Mesothelial cell of epicardium (in vitro differentiated cells): ENCODE data around the gene APOBEC3F. TPM values are rescaled to one million over a fixed set of nuclear protein-coding genes. Genes with fewer than 3 reads are reported as not detected.
"Not testable (repeated sequence)": the region's sequence is repeated elsewhere in the genome, so short reads cannot be mapped to it uniquely, and the experiment has no call there.

Source experiments
- DNase-seq, 2 experiments: peaks; one replicate each; pipeline ENCODE4 v3.0.0; 2021; ENCODE audit warnings: low spot score in 2 of 2; ENCODE audit not compliant: unreplicated experiment in 2 of 2
- H3K27ac Mint-ChIP-seq: 2 replicates; pipeline ENCODE4 v1.8.0; 2021; ENCODE audit warnings: mixed read lengths
- H3K27me3 Mint-ChIP-seq: 2 replicates; pipeline ENCODE4 v1.8.0; 2021; ENCODE audit warnings: low read depth, mixed read lengths
- H3K36me3 Mint-ChIP-seq: 2 replicates; pipeline ENCODE4 v1.8.0; 2021; ENCODE audit warnings: mixed read lengths
- H3K4me1 Mint-ChIP-seq: 2 replicates; pipeline ENCODE4 v1.8.0; 2021; ENCODE audit warnings: mixed read lengths
- H3K4me3 Mint-ChIP-seq: 2 replicates; pipeline ENCODE4 v1.8.0; 2021; ENCODE audit warnings: mild to moderate bottlenecking, moderate library complexity, mixed read lengths
- H3K9me3 Mint-ChIP-seq: 2 replicates; pipeline ENCODE4 v1.8.0; 2021; ENCODE audit warnings: mixed read lengths
- CTCF ChIP-seq: fragments of 200-600 bp; sonication (generic); IDR thresholded peaks from one replicate; pipeline ENCODE4 v1.5.0; 2021; ENCODE audit warnings: antibody characterized with exemption; ENCODE audit not compliant: unreplicated experiment
- total RNA-seq: library from RNA; stranded (reverse); gene quantifications from 3 replicates; pipeline ENCODE4 v1.2.1, GENCODE V29; 2021

The APOBEC3F gene
- total RNA-seq, 1 donor from 2014 or later, result 23.8 TPM

DNA sequence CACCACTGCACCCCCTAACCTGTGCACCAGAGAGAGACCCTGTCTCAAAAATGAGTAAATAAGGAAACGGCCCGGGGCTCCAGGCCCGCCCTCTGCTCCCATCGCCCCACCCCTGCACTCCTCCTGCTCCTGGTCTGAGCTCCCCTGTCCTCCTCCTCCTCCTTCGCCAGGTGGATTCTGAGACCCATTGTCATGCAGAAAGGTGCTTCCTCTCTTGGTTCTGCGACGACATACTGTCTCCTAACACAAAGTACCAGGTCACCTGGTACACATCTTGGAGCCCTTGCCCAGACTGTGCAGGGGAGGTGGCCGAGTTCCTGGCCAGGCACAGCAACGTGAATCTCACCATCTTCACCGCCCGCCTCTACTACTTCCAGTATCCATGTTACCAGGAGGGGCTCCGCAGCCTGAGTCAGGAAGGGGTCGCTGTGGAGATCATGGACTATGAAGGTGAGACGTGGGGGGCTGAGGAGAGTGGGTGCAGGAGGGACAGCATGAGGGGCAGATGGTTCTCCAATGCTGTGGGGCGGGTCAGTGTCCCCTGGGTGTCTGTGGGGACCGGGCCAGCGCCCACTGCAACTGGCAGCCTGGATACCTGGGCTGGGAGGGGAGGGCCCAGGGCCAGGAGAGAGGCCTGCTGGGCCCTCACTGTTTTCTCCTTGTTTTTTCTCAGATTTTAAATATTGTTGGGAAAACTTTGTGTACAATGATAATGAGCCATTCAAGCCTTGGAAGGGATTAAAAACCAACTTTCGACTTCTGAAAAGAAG is 22.9 kb upstream of the APOBEC3F start:
- Mint-ChIP-seq H3K27ac (peak overlapping the region; percentile 21), H3K36me3 (peaks cover 2% of the 10 kb centered on the region), H3K9me3 (no peaks in the 10 kb centered on the region), H3K4me1 (peaks cover 60% of the 10 kb centered on the region), H3K4me3 (no peak overlapping the region), H3K27me3 (no peaks in the 10 kb centered on the region)
- TF ChIP-seq CTCF, result no peak
- DNase-seq, result no peak

GRCh38 chr22:39020021-39020651 is 20.5 kb upstream of the APOBEC3F start:
- DNase-seq, H3K36me3 Mint-ChIP-seq, H3K9me3 Mint-ChIP-seq, H3K27me3 Mint-ChIP-seq: not testable (repeated sequence)
- peak overlapping the region; percentile 84 for H3K27ac Mint-ChIP-seq
- H3K4me3 Mint-ChIP-seq, result peak overlapping the region; percentile 57
- H3K4me1 Mint-ChIP-seq, result peaks cover 39% of the 10 kb centered on the region

DNA sequence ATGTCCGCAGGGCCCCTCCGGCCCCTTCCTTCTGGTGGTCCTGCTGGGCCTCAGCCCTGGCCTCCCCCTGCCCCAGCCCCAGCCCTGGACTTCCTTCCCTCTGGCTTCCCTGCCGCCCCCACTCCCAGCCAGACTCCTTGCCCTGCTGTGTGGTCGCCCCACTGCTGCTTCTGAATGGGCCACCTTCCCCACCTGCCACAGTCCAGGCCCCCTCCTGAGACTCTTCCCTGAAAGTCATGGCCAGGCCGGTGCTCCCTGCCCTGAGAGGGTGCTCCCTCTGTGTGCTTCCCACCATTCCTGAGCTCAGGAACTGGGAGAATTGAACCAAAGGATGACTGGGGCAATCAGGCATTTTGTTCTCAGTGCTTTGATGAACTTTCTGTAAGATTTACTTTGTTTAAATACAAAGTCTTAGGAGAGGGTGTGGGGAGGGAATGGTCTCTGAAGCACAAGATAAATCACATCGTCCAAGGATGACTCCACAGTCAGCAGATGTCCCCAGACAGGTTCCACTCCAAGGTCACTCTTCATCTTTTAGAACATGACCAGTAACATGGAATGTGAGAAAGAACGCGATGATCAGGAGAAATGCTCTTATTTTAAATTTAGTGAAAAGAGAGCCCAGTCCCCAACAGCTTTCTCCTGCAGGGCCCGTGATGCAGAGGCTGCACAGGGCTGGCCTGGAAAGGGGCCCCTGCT is 19.0 kb upstream of the APOBEC3F start:
- TF ChIP-seq CTCF, result no peak
- DNase-seq, result no peak
- H3K4me3 Mint-ChIP-seq, result peak overlapping the region; percentile 57
- H3K27me3 Mint-ChIP-seq, result no peaks in the 10 kb centered on the region
- H3K9me3 Mint-ChIP-seq, result no peaks in the 10 kb centered on the region
- H3K27ac Mint-ChIP-seq, result peak overlapping the region; percentile 84
- H3K4me1 Mint-ChIP-seq, result peaks cover 36% of the 10 kb centered on the region
- peaks cover 6% of the 10 kb centered on the region for H3K36me3 Mint-ChIP-seq

DNA sequence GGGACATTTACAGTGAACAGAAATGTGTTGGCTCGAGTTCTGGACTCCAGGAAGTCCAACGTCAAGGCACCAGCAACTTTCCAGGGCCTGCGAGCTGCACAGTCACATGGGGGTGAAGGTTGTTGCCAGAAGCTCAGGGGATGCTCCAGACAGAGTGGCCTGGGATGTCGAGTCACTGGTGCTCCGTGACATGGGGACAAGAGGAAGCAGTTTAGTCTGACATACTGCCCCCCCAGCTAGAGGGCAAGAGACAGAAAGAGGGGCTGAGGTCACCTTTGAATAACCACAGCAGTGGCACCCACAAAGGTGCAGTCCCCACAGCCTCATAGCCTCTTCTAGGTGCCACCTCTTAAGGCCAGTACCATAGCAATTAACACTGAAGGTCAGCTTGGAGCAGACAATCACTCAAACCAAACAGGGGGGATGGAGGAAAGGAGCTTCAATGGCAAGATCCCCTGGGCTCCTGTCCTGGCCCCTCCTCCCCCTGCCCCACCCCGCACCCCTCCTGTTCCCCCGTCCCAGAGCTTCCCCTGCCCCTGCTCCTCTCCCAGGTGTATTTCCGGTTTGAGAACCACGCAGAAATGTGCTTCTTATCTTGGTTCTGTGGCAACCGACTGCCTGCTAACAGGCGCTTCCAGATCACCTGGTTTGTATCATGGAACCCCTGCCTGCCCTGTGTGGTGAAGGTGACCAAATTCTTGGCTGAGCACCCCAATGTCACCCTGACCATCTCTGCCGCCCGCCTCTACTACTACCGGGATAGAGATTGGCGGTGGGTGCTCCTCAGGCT is 15.9 kb upstream of the APOBEC3F start:
- Mint-ChIP-seq H3K9me3 (no peaks in the 10 kb centered on the region), H3K4me3 (no peak overlapping the region), H3K27ac (no peak overlapping the region), H3K27me3 (no peaks in the 10 kb centered on the region), H3K4me1 (peaks cover 37% of the 10 kb centered on the region), H3K36me3 (peaks cover 4% of the 10 kb centered on the region)
- no peak for TF ChIP-seq CTCF
- DNase-seq, result no peak

DNA sequence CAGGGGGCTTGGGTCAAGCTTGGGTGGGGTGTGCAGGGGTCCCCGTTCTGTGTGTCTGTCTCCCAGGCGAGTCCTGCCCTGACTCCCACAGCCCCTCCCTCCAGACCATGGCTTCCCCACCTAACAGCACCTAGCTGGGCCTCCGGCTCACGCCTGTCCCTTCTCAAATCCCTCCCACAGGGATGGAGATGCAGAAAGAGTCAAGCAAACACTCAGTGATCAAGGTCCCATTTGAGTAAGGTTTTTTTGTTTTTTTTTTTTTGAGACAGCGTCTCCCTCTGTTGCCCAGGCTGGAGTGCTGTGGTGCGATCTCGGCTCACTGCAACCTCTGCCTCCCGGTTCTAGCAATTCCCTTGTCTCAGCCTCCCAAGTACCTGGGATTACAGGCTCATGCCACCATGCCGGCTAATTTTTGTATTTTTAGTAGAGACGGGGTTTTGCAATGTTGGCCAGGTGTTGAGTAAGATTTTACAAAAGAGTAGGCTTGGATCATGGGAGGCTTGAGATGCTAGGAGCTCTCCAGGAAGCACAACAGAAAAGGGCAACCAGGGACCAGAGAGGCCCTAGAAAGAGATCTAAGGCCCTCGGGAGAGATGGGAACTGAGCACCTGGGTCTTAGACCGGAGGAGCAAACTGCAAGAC is 14.0 kb upstream of the APOBEC3F start:
- Mint-ChIP-seq H3K4me1 (peaks cover 19% of the 10 kb centered on the region), H3K36me3 (peaks cover 4% of the 10 kb centered on the region), H3K4me3 (no peak overlapping the region), H3K27ac (no peak overlapping the region), H3K9me3 (no peaks in the 10 kb centered on the region), H3K27me3 (no peaks in the 10 kb centered on the region)
- no peak for DNase-seq
- no peak for TF ChIP-seq CTCF
